ENCODE measurements around the gene STEAP1B. TPM values are rescaled to one million over a fixed set of nuclear protein-coding genes. Genes with fewer than 3 reads are reported as not detected.
A peak's percentile ranks its signal among the peaks of the same experiment; 100 is the strongest.
"Not testable (repeated sequence)": the region's sequence is repeated elsewhere in the genome, so short reads cannot be mapped to it uniquely, and the experiment has no call there.

Gene STEAP1B
- total RNA-seq, 1 donor from 2014 or later, result not detected

- H3K4me3 Mint-ChIP-seq (ENCODE audit: unreplicated experiment); H3K4me1 Mint-ChIP-seq (ENCODE audit: low read depth, unreplicated experiment); H3K27ac Mint-ChIP-seq (ENCODE audit: unreplicated experiment); H3K36me3 Mint-ChIP-seq (ENCODE audit: unreplicated experiment); H3K9me3 Mint-ChIP-seq (ENCODE audit: unreplicated experiment); H3K27me3 Mint-ChIP-seq (ENCODE audit: unreplicated experiment); DNase-seq: not testable (repeated sequence)
These were observed 23.7 kb upstream of the STEAP1B start for GRCh38 chr7:22523478-22524352.

GRCh38 chr7:22519560-22519959, 19.6 kb upstream of the STEAP1B start:
- H3K27me3 Mint-ChIP-seq (ENCODE audit: unreplicated experiment); H3K4me3 Mint-ChIP-seq (ENCODE audit: unreplicated experiment); DNase-seq; H3K4me1 Mint-ChIP-seq (ENCODE audit: low read depth, unreplicated experiment); H3K9me3 Mint-ChIP-seq (ENCODE audit: unreplicated experiment); H3K27ac Mint-ChIP-seq (ENCODE audit: unreplicated experiment); H3K36me3 Mint-ChIP-seq (ENCODE audit: unreplicated experiment): not testable (repeated sequence)

- not testable (repeated sequence) for H3K27me3 Mint-ChIP-seq (ENCODE audit: unreplicated experiment); H3K4me1 Mint-ChIP-seq (ENCODE audit: low read depth, unreplicated experiment); DNase-seq; H3K4me3 Mint-ChIP-seq (ENCODE audit: unreplicated experiment); H3K27ac Mint-ChIP-seq (ENCODE audit: unreplicated experiment); H3K36me3 Mint-ChIP-seq (ENCODE audit: unreplicated experiment); H3K9me3 Mint-ChIP-seq (ENCODE audit: unreplicated experiment)
These were observed 17.0 kb upstream of the STEAP1B start for GRCh38 chr7:22516950-22517349.

GRCh38 chr7:22514963-22515362, 15.0 kb upstream of the STEAP1B start:
- H3K4me3 Mint-ChIP-seq (ENCODE audit: unreplicated experiment); H3K4me1 Mint-ChIP-seq (ENCODE audit: low read depth, unreplicated experiment); H3K36me3 Mint-ChIP-seq (ENCODE audit: unreplicated experiment); H3K9me3 Mint-ChIP-seq (ENCODE audit: unreplicated experiment); H3K27ac Mint-ChIP-seq (ENCODE audit: unreplicated experiment); DNase-seq; H3K27me3 Mint-ChIP-seq (ENCODE audit: unreplicated experiment): not testable (repeated sequence)

- H3K27me3 Mint-ChIP-seq (ENCODE audit: unreplicated experiment); H3K27ac Mint-ChIP-seq (ENCODE audit: unreplicated experiment); H3K9me3 Mint-ChIP-seq (ENCODE audit: unreplicated experiment); H3K4me3 Mint-ChIP-seq (ENCODE audit: unreplicated experiment); DNase-seq; H3K36me3 Mint-ChIP-seq (ENCODE audit: unreplicated experiment); H3K4me1 Mint-ChIP-seq (ENCODE audit: low read depth, unreplicated experiment): not testable (repeated sequence)
These were observed 7.3 kb upstream of the STEAP1B start for GRCh38 chr7:22507320-22507719.

- H3K27ac Mint-ChIP-seq (ENCODE audit: unreplicated experiment); H3K36me3 Mint-ChIP-seq (ENCODE audit: unreplicated experiment); H3K4me1 Mint-ChIP-seq (ENCODE audit: low read depth, unreplicated experiment); H3K4me3 Mint-ChIP-seq (ENCODE audit: unreplicated experiment); DNase-seq; H3K27me3 Mint-ChIP-seq (ENCODE audit: unreplicated experiment); H3K9me3 Mint-ChIP-seq (ENCODE audit: unreplicated experiment): not testable (repeated sequence)
These were observed 6.5 kb upstream of the STEAP1B start for GRCh38 chr7:22506316-22507020.

- H3K4me1 Mint-ChIP-seq (ENCODE audit: low read depth, unreplicated experiment); H3K9me3 Mint-ChIP-seq (ENCODE audit: unreplicated experiment); H3K27ac Mint-ChIP-seq (ENCODE audit: unreplicated experiment); H3K36me3 Mint-ChIP-seq (ENCODE audit: unreplicated experiment); H3K4me3 Mint-ChIP-seq (ENCODE audit: unreplicated experiment); H3K27me3 Mint-ChIP-seq (ENCODE audit: unreplicated experiment); DNase-seq: not testable (repeated sequence)
- peak; percentile 55 for TF ChIP-seq CTCF (IDR thresholded peaks at IDR 0.05; ENCODE audit: partially characterized antibody, unreplicated experiment)
These were observed 4.5 kb upstream of the STEAP1B start for GRCh38 chr7:22504519-22504918.

GRCh38 chr7:22502104-22502503, 2.1 kb upstream of the STEAP1B start:
- DNase-seq; H3K9me3 Mint-ChIP-seq (ENCODE audit: unreplicated experiment); H3K27me3 Mint-ChIP-seq (ENCODE audit: unreplicated experiment); H3K36me3 Mint-ChIP-seq (ENCODE audit: unreplicated experiment); H3K4me3 Mint-ChIP-seq (ENCODE audit: unreplicated experiment); H3K27ac Mint-ChIP-seq (ENCODE audit: unreplicated experiment); H3K4me1 Mint-ChIP-seq (ENCODE audit: low read depth, unreplicated experiment): not testable (repeated sequence)
